Head of caudate nucleus (tissue), 42 donors: ENCODE results near the gene LRRC8D.
"Not testable (repeated sequence)": the region's sequence is repeated elsewhere in the genome, so short reads cannot be mapped to it uniquely, and the experiment has no call there.

Experiments used
- DNase-seq, 42 donors: peaks; one replicate each; pipeline versions ENCODE4 v3.0.0 to v3.0.0-alpha.2; 2020 to 2021; ENCODE audit warnings: mixed read lengths in 7 of 42
- intact Hi-C: fragments of 100-400 bp; cut with DNase I; formaldehyde crosslinking; loops from one replicate; pipeline ENCODE4 v1.15.0; 2022

Gene LRRC8D

DNA sequence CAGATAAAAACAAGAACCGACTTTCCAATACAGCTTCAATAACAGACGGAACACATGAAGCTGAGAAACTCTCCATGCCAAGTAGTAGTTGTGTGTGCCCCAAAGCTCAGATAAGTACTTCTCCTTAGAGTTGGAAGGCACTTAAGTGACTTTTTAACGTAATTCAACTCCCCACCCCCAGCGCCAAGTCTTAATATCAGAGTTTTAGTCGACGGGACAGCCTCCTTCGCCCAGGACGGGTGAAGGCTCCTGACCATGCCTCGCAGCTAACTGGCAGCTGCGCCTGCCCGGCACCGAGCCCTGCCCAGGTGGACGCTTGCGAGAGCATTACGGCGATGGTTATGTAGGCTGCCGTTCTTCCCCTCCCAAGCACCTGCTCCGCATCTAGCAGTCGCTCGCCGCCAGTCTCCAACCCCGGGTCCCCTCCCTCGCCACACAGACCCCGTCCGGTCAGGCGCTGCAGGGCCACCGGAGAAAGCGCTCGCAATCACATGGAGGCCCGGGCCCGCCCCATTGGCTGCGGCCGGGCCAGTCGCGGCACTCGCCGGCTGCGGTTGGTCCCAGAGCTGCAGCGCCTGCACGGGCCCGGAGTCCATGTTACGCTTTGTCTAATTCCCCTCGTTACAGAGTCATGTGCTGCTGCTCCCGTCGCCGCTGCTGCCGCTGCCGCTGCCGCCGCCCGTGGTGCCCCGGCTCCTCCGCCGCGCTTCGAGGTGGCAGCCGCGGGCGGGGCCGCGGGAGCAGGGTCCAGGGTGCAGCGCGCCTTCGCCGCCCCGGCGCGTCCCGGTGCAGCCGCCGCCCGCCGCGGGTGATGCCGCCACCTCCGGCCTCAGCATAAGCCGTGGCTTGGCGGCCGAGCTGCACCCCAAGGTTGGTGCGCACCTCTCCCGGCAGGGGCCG is at the start of gene LRRC8D:
Gene LRRC8D, plus strand, starts transcription at position 611 of the 900 bp plus-strand sequence. CDS start 112,037 bp downstream, outside the sequence.
- peak; percentile 82 to 97 (median 94) for DNase-seq
- intact Hi-C loops: no loop called here

DNA sequence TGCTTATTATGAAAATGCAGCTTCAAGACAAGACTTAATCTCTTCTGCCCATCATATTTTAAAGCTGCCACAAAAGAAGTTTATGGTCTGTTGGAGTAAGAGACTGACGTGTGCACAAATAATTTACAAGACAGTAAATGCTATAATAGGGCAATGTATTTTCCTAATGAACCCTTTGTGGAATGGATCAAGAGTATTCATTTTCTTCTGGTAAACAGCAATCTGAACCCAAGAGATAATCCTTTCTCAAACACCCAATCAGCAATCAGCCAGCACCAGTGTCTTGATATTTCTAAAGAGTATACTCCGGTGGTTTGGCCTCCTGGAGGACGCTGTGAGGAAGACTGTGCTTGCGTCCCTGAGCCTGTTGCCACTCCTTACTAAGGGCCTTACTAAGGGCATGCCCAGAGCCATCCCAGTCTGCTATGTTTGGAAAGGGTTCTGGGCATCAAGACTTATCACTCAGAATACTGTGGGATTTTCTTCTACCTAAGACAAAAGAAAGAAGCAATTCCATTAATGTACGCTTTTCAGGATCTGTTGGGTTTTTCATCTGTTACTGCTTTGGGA is 48.8 kb upstream of the LRRC8D start:
- intact Hi-C loops: no loop called here

DNA sequence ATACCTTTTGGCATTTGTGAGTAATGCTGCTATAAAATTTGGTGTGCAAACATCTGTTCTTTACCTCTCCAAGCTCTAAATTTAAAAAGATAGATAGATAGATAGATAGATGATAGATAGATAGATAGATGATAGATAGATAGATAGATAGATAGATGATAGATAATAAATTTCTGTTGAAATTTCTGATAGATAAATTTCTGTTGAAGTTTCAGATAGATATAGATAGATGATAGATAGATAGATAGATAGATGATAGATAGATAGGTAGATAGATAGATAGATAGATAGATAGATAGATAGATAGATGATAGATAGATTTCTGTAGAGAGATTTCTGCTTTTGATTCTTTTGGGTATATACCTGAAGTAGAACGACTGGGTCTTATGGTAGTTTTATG is 44.7 kb upstream of the LRRC8D start:
- intact Hi-C loops, DNase-seq: not testable (repeated sequence)

More for the DNA sequence above, 48.8 kb upstream of the LRRC8D start:
- DNase-seq: no peak

DNA sequence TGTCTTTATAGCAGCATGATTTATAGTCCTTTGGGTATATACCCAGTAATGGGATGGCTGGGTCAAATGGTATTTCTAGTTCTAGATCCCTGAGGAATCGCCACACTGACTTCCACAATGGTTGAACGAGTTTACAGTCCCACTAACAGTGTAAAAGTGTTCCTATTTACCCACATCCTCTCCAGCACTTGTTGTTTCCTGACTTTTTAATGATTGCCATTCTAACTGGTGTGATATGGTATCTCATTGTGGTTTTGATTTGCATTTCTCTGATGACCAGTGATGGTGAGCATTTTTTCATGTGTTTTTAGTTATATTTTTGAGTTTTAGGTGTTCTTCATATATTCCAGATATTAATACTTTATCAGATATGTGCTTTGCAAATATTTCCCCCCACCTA is 43.6 kb upstream of the LRRC8D start:
- intact Hi-C loops, DNase-seq: not testable (repeated sequence)

GRCh38 chr1:89779151-89779940 is 41.5 kb upstream of the LRRC8D start:
- intact Hi-C loops: no loop called here
- no peak for DNase-seq

DNA sequence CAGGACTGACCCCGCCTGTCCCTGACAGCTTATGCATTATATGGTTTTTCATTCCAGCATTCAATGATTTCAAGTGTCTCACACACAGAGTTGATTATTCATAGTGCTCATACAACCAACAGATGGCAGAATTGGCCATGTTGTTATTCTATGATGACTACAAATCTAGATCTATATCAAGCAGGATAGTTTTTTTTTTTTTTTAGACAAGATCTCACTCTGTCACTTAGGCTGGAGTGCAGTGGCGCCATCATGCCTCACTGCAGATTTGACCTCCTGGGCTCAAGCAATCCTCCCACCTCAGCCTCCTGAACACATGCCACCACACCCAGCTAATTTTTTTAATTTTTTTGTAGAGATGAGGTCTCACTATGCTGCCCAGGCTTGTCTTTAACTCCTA is 40.1 kb upstream of the LRRC8D start:
- intact Hi-C loops: no loop called here
- DNase-seq: peak in 6 of 42 donors; percentile 30 to 58 (median 40)

- intact Hi-C loops: no loop called here
Observed at GRCh38 chr1:89781494-89782126, 39.2 kb upstream of the LRRC8D start.

GRCh38 chr1:89786628-89787214 is 34.1 kb upstream of the LRRC8D start:
- DNase-seq: no peak
- intact Hi-C loops: no loop called here

More at GRCh38 chr1:89781494-89782126, 39.2 kb upstream of the LRRC8D start:
- no peak for DNase-seq

DNA sequence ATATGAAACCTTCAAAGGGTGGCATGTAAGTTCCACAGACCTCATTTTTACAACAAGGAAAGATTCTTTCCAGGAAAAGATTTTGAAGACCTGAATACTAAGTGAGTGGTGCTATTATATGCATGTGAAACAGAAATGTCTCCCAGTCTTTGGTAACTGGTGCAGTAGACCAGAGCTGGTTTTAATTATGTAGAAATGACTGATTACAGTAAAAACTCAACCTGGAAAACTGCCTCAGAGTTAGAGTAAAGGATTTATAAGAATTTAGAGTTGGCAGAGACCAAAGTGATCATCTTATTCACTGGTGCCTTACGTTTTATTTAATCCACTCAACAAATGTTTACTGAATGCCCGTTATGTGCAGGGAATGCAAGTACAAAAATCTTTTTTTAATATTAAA is 30.2 kb upstream of the LRRC8D start:
- no peak for DNase-seq
- intact Hi-C loops: no loop called here

GRCh38 chr1:89791064-89791726 is 29.6 kb upstream of the LRRC8D start:
- DNase-seq: no peak
- intact Hi-C loops: no loop called here

GRCh38 chr1:89794406-89794805 is 26.4 kb upstream of the LRRC8D start:
- no peak for DNase-seq
- intact Hi-C loops: no loop called here

DNA sequence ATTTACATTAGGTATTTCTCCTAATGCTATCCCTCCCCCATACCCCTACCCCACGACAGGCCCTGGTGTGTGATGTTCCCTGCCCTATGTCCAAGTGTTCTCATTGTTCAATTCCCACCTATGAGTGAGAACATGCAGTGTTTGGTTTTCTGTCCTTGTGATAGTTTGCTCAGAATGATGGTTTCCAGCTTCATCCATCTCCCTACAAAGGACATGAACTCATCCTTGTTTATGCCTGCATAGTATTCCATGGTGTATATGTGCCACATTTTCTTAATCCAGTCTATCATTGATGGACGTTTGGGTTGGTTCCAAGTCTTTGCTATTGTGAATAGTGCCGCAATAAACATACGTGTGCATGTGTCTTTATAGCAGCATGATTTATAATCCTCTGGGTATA is 25.3 kb upstream of the LRRC8D start:
- DNase-seq, intact Hi-C loops: not testable (repeated sequence)

- DNase-seq, intact Hi-C loops: not testable (repeated sequence)
Observed at GRCh38 chr1:89797876-89798275, 23.0 kb upstream of the LRRC8D start.

GRCh38 chr1:89799495-89799894 is 21.3 kb upstream of the LRRC8D start:
- intact Hi-C loops: no loop called here
- DNase-seq: no peak

DNA sequence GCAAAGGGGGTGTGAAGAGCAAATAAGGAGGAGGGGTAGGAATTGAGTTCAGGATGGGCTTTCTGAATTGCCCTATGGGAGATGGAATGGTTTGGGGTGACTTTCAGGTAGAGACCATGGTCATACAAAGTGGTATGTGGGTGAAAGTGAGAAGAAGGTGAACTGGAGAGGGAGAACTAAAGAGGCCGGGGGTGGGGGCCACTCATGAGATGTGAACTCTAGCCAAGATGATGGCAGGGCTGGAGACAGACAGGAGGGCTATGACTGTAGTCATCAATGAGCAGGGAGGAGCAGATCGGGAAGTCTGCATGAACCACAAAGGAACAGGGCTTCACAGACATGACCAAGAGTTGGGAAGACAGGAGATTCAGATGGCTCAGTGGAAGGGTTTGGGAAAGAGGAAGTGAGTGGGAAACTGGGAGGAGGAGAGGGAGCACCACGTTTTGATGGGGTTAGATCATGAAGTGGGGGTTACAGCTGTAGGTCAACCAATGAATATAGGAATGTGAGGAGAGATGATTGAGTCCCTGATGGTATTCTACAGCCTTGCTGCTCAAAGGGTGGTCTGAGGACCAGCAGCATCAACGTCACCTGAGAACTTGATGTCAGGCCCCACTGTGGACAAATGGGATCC is 20.7 kb upstream of the LRRC8D start:
- intact Hi-C loops: no loop called here
- no peak for DNase-seq

- intact Hi-C loops: no loop called here
Observed at GRCh38 chr1:89800718-89801117, 20.1 kb upstream of the LRRC8D start.

DNA sequence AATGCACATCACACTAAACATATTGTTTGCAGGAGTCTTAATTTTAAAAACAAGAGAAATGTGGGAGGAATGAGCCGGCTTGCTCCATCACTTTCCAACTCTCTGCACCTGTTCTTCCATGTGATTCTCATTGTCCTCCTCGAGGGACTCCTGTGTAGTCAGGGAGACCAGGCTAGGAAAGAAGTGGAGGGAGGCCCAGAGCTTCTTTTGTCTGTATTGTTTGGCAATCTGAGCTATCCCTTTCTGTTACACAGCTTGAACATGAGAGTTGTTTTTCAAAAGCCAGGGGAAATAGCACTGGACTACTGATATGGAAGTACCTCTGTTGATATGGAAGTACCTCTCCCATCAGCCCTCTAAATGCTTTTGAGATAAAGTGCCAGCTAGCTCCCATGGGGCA is 18.8 kb upstream of the LRRC8D start:
- intact Hi-C loops: no loop called here

More at GRCh38 chr1:89800718-89801117, 20.1 kb upstream of the LRRC8D start:
- DNase-seq: no peak

GRCh38 chr1:89802841-89803240 is 18.0 kb upstream of the LRRC8D start:
- intact Hi-C loops: no loop called here
- DNase-seq: no peak

More for the DNA sequence above, 18.8 kb upstream of the LRRC8D start:
- no peak for DNase-seq
